Activated CD8-positive, alpha-beta memory T cell treated with anti-CD3 and anti-CD28 coated beads for 36 hours (primary cell): ENCODE data around the gene CLK2. TPM values are rescaled to one million over a fixed set of nuclear protein-coding genes. Genes with fewer than 3 reads are reported as not detected.
"Not testable (repeated sequence)": the region's sequence is repeated elsewhere in the genome, so short reads cannot be mapped to it uniquely, and the experiment has no call there.

Source experiments
- CTCF ChIA-PET: fragments of 350-600 bp; sonication (Branson Sonifier 250); formaldehyde crosslinking; loops from one replicate; lab custom pipeline; 2021; ENCODE audit warnings: antibody characterized with exemption; lab: Charles Lee
- POLR2A ChIA-PET: fragments of 350-600 bp; sonication (Branson Sonifier 250); formaldehyde crosslinking; loops from one replicate; lab custom pipeline; 2021; ENCODE audit warnings: antibody characterized with exemption; lab: Charles Lee
- total RNA-seq, 2 experiments: library from RNA; stranded (reverse); gene quantifications; one replicate each; pipeline ENCODE4 v1.2.3, GENCODE V29; 2021

The CLK2 gene
- total RNA-seq, 2 experiments from 2014 or later: 79.6 to 82.7 TPM

DNA sequence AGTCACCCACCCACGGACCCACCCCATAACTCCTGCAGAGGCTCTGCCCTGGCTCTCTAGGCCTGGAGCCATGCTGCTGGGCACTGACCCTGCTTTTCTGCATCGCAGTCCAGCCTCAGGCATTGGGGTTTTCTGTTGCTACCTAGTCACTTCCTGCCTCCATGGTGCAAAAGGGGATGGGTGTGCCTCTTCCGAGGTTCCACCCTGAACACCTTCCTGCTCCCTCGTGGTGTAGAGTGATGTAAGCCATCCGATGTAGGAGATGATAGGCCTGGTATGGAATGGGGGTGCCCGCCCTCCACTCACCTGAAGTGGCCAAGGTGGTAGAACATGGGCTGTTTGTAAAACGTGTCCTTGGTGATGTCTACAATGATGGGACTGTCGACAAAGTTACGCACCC lies 37.9 kb downstream of the CLK2 start:
- CTCF ChIA-PET, POLR2A ChIA-PET: not testable (repeated sequence)

DNA sequence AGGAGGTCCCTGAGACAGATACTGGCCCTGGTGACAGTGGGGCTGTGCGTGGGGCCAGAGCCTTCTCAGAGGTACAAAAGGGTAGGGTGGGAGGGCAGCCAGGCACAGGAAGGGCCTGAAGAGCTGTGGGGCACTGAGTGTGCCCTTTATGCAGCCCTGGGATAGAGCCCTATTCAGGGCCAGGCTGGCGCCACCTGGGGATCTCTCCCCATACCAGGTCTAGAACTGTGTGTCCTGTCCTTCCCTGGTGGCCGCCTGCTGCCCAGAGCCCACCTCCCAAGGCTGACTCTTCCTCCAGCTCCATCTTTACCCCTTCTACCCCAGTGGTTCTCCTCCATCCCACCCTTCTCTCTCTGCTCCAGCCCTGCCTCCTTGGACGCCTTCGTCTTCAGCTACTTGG lies 39.8 kb downstream of the CLK2 start:
- POLR2A ChIA-PET: not testable (repeated sequence)

DNA sequence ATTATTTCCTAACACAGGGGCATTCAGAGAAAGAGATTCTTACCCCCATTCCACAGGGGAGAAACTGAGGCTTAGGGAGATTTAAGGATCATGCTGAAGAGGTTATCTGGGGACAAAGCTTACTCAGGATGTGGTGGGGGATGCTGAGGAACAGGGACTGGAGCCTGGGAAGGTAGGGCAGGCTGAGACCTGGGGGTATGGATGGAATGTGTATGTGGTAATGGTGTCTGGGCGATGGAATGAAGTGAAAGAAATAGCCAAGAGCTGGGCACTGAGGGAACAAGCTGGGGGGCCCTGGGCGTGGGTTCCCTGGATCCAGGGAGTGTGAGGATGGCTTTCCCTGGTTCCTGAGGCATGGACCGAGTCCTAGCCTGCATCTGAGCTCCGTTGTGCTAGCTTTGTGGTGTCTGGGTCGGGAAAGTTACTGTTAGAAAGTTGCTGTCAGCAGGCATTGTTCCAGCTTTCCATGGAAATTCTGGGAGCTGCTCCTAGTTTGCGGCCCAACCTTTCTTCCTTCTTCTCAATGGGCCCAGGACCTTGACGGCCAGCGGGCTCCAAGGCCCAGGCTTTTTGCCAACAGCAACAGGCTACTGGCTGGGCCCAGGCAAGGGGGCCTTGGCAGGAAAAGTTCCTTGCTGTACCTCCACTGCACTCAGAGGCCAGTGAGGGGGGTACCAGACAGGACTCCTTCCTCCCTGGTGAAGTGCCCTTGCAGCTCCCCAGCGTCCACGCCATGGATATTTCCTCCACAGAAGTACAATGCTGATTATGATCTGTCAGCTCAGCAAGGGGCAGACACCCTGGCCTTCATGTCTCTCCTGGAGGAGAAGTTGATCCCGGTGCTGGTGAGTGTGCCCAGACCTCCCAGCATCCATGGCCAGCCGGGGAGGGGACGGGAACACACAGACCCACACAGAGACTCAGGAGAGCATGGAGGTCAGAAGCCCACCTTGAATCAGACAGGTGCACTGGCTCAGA lies 41.0 kb downstream of the CLK2 start:
- POLR2A ChIA-PET, CTCF ChIA-PET: not testable (repeated sequence)

More for the DNA sequence above, 39.8 kb downstream of the CLK2 start:
- CTCF ChIA-PET: not testable (repeated sequence)

DNA sequence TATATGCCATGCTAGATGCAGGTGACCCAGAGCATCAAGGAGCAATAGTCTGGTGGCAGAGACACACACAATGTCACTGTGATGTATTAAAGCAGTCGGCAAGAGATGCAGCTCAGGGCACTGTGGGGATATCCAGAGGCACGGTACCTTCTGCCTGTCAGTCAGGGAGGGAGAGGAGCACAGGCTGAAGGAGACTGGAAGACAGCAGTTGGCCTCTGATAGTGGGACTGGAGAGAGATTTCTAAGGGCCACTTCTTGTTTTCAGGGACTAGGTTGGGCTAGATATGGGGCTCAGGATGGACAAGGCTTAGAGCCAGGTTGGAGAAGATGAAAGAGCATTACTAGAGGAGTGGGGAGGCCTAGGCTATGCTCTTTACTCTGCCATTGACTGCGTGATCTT lies 42.0 kb downstream of the CLK2 start:
- POLR2A ChIA-PET, CTCF ChIA-PET: not testable (repeated sequence)

DNA sequence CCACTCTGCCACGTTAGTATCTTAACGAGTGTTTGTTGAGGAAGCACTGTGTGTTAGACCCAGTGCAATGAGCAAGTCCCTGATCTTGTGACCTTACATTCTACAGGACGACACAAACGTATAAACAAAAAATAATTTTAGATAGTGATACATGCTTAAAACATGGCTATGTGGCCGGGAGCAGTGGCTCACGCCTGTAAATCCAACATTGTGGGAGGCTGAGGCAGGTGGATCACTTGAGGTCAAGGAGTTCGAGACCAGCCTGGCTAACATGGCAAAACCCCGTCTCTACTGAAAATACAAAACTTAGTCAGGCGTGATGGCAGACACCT lies 45.2 kb downstream of the CLK2 start:
- ChIA-PET CTCF (interaction anchor here (0.8 to 2.2 kb wide), 7 partner anchors 15 to 142 kb away, joined by 3 to 9 read pairs (median 4); partner anchors contain the start of genes KRTCAP2, MTX1 and THBS3), POLR2A (interaction anchor here (2.4 to 2.9 kb wide), 2 partner anchors 16 to 34 kb away, joined by 8 to 9 read pairs; no protein-coding TSS in a partner anchor)

DNA sequence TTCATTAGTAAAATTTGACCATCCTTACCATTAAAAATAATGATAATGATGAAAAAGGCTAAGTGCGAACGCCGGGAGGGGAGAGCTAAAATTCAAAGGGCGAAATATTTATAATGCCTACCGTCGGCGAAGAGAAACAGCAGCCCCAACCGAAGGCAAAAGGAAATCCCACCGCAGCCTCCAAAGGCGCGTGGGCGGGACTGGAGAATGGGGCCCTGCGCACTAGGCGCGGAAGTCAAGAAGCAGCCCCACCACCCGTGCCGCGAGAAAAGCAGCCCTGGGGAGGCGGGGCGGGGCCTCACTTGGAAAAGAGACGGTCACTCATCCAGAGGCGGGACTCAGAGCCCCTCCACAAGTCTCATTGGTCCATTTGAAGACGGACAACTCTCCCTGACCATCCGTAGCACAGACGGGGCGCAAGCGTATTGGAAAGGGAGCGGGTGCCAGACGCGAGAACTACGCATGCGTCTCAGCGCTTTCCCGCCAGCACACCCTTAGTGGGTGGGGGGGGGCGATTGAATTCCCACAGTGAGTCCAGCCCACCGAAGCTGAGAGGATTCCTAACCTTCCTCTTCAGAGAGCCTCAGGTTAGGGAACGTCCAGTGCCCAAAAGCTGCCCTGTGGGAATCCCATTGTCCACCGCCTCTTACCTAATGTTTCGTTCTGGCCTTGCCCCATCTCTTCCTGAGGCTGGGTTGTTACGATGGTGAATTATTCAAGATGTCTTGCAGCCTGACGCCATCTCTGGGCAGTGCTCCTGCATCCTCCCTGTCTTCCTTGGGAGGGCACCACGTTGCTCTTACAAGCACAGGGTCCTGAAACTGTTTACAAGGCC lies 45.8 kb downstream of the CLK2 start:
- CTCF ChIA-PET: interaction anchor here (1.0 to 2.2 kb wide), 10 partner anchors 13 to 142 kb away, joined by 3 to 10 read pairs (median 5); partner anchors contain the start of genes KRTCAP2, MTX1 and THBS3
- POLR2A ChIA-PET: interaction anchor here (0.7 to 2.9 kb wide), 4 partner anchors 14 to 33 kb away, joined by 3 to 9 read pairs (median 6); partner anchors contain the start of gene MTX1

DNA sequence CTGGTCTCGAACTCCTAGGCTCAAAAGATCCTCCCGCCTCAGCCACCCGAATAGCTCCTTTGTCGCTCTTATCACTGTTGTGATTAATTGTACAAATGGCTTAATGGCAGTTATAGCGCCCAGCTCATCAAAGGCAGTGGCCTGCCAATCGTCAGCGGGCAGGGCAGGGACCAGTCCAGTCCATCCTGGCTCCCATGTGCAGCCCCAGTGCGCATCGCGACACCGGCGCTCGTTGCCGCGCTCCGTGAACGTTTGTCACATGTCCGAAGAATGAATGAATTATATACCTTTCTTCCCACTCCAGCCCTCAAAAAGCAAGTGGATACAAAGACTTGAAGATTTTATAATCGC lies 46.4 kb downstream of the CLK2 start:
- POLR2A ChIA-PET: interaction anchor here (0.7 to 2.9 kb wide), 4 partner anchors 14 to 33 kb away, joined by 3 to 9 read pairs (median 6); partner anchors contain the start of gene MTX1
- CTCF ChIA-PET: interaction anchor here (1.0 to 2.2 kb wide), 9 partner anchors 14 to 141 kb away, joined by 3 to 10 read pairs (median 5); partner anchors contain the start of genes KRTCAP2, MTX1 and THBS3

DNA sequence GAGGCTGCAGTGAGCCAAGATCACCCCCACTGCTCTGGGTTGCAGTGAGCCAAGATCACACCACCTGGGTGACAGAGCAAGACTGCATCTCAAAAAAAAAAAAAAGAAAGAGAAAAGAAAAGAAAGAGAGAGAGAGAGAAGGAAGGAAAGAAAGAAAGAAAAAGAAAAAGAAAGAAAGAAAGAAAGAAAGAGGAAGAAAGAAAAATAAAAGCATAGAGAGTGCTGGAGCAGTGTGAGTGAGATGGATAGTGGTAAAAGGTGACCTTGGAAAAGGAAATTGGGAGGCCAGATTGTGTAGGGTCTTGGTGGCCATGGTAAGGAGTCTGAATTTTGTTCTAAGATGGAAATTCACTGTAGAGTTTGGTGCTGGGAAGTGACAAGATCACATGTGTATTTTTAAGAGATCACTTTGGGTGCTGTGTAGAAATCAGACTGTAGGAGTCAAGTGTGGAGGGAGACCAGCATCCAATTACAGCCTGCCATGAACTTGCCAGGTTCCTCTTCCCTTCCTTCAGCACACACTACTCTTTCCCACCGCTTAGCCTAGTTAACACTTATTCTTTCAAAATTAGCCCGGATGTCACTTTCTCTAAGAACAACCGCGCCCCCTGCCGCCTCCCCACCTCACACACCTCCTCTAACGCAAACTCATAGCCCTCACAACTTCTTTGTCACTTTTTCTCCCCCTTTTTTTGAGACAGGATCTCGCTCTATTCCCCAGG lies 47.0 kb downstream of the CLK2 start:
- ChIA-PET CTCF (interaction anchor here (0.7 to 2.2 kb wide), 10 partner anchors 14 to 141 kb away, joined by 3 to 10 read pairs (median 5); partner anchors contain the start of genes KRTCAP2, MTX1 and THBS3), POLR2A (interaction anchor here (0.7 to 2.9 kb wide), 4 partner anchors 15 to 32 kb away, joined by 3 to 9 read pairs (median 6); partner anchors contain the start of gene MTX1)

DNA sequence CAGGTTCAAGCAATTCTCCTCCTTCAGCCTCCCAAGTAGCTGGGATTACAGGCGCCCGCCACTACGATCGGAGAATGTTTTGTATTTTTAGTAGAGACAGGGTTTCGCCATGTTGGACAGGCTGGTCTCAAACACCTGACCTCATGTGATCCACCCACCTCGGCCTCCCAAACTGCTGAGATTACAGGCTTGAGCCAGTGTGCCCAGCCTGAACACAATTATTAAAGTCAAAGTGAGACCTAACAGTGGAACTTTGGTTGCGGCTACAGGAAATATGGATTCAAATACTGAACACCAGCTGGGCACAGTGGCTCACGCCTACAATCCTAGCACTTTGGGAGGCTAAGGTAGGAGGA lies 47.9 kb downstream of the CLK2 start:
- CTCF ChIA-PET: interaction anchor here (0.7 to 1.3 kb wide), 7 partner anchors 16 to 134 kb away, joined by 3 to 10 read pairs (median 4); partner anchors contain the start of genes MTX1 and THBS3
- POLR2A ChIA-PET: not testable (repeated sequence)

DNA sequence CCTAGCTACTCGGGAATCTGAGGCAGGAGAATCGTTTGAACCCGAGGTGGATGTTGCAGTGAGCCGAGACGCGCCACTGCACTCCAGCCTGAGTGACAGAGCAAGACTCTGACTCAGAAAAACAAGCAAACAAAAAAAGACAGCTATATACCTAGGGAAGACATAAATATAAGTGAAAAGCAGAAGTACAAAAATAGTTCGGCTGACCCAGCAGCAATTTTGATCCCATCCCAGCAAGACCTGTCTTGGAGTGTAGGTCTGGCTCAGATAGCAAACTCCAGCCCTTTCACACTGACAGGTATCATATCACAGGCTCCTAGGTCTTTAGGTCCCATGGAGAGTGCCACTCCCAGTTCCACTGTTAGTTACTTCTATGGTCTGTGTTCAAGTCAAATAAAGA lies 50.3 kb downstream of the CLK2 start:
- CTCF ChIA-PET: no interaction called here

DNA sequence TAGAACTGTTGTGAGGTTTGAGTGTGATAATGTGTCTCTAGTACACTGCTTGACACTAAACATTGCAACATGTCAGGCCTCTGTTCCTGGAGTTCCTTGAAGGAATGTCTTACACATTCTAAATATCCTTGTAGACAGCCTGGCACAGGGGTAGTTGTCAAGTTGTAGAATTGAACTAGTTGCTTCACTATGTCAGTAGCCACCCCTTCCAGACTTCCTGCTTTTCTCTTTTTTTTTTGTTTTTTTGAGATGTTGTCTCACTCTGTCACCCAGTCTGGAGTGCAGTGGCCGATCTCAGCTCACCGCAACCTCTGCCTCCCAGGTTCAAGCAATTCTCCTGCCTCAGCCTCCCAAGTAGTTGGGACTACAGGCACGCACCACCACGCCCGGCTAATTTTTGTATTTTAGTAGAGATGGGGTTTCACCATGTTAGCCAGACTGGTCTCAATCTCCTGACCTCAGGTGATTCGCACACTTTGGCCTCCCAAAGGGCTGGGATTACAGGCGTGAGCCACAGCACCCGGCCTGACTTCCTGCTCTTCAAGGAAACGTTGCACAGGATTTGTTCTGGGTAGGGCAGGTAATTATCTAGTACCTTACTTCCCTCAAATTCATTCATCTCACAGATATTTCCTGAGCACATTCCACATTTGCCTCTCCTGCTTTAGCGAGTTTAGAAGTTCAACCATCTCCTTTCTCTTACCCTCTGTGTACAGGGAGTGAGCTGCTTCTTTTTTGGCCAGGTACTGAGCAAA lies 52.9 kb downstream of the CLK2 start:
- POLR2A ChIA-PET: not testable (repeated sequence)
- CTCF ChIA-PET: interaction anchor here (2.6 kb wide), 1 partner anchor 13 kb away, joined by 8 read pairs; the partner anchor contains the start of genes MTX1 and THBS3

More for the DNA sequence above, 50.3 kb downstream of the CLK2 start:
- POLR2A ChIA-PET: no interaction called here

DNA sequence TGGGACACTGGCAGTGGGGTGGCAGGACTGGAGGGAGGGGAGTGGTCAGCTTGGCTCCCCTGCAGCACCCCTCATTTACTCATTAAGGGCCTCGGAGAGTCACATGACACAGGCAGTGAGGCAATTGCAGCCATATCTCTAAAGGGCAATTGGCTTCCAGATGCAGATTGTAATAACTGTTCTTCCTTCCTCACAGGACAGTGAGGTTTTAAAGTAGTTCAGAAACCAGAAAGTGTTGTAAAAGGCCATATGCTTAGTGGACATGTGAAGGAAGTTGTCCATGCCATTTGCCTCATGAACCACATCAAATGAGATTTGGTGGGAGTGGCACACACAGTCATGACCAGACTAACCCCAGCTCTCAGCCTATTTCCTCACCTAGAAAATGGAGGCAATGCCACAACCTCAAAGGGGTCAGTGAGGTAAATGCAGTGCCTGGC lies 53.7 kb downstream of the CLK2 start:
- CTCF ChIA-PET: interaction anchor here (2.6 kb wide), 1 partner anchor 12 kb away, joined by 8 read pairs; the partner anchor contains the start of genes MTX1 and THBS3
- POLR2A ChIA-PET: no interaction called here

DNA sequence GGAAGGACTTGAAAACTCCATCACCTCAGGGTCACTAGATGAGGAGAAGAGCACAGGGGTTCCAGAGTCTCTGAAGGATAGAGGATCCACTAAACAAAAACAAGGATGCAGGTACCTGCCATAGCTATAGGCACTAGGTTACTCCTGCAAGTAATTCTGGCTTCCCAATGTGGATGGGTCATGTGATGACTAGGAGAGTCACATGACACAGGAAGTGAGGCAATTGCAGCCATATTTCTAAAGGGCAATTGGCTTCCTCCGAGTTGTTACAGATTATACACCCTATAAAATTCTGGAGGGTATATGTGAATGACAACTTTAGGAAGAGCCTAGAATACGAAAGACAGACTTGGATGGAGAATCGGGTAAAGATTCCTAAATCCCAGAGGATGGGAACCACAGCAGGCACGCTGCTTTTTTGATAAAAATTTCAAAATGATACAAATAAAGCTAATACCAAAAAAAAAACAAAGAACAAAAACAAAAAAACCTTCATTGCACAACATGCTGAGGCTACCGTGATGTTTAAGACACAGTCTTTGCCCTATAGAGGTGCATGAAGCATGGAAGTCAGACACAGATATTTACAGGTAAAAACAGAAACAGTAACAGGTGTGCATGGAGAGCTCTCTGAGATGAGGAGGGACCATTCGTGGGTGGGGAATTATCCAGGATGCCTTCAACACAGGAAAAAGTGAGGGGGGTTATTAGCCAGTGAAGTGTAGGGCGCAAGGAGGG lies 54.3 kb downstream of the CLK2 start:
- POLR2A ChIA-PET: no interaction called here

DNA sequence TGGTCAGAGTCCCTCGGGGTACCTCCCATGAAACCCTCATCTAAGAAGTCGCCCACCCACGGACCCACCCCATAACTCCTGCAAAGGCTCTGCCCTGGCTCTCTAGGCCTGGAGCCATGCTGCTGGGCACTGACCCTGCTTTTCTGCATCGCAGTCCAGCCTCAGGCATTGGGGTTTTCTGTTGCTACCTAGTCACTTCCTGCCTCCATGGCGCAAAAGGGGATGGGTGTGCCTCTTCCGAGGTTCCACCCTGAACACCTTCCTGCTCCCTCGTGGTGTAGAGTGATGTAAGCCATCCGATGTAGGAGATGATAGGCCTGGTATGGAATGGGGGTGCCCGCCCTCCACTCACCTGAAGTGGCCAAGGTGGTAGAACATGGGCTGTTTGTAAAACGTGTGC lies 58.6 kb downstream of the CLK2 start:
- CTCF ChIA-PET, POLR2A ChIA-PET: not testable (repeated sequence)

More for the DNA sequence above, 54.3 kb downstream of the CLK2 start:
- CTCF ChIA-PET: interaction anchor here (1.2 to 2.6 kb wide), 3 partner anchors 12 to 32 kb away, joined by 3 to 8 read pairs (median 5); partner anchors contain the start of genes MTX1 and THBS3
